Stimulated activated CD4-positive, alpha-beta T cell treated with anti-CD3 and anti-CD28 coated beads, TNF-alpha, amount 100 ng/mL, for 4 hours (primary cell): ENCODE data around the gene CFHR2.
"Not testable (repeated sequence)": the region's sequence is repeated elsewhere in the genome, so short reads cannot be mapped to it uniquely, and the experiment has no call there.

Experiments used
- DNase-seq, 3 experiments: peaks; one replicate each; pipeline ENCODE4 v3.0.0-alpha.2; 2020; ENCODE audit warnings: low read depth in 3 of 3

Gene CFHR2

GRCh38 chr1:196943568-196943967 is at the start of gene CFHR2:
Gene CFHR2, plus strand, starts transcription at chr1:196943738. Its CDS starts 143 bp downstream, at chr1:196943881.
- not testable (repeated sequence) for DNase-seq

GRCh38 chr1:196896355-196896754 is 47.2 kb upstream of the CFHR2 start:
- no peak for DNase-seq

GRCh38 chr1:196897158-196897828 is 46.2 kb upstream of the CFHR2 start:
- DNase-seq: no peak

- no peak for DNase-seq
These were observed 41.2 kb upstream of the CFHR2 start for GRCh38 chr1:196902344-196902743.

- DNase-seq: no peak
These were observed 33.3 kb upstream of the CFHR2 start for GRCh38 chr1:196910215-196910614.

- DNase-seq: not testable (repeated sequence)
These were observed 31.3 kb upstream of the CFHR2 start for GRCh38 chr1:196912283-196912682.

- not testable (repeated sequence) for DNase-seq
These were observed 16.7 kb upstream of the CFHR2 start for GRCh38 chr1:196926839-196927238.

- not testable (repeated sequence) for DNase-seq
These were observed 10.7 kb upstream of the CFHR2 start for GRCh38 chr1:196932853-196933252.

GRCh38 chr1:196933531-196934189 is 9.9 kb upstream of the CFHR2 start:
- no peak for DNase-seq

GRCh38 chr1:196941474-196941873 is 2.1 kb upstream of the CFHR2 start:
- DNase-seq: not testable (repeated sequence)

GRCh38 chr1:196951711-196952394 is 8.3 kb downstream of the CFHR2 start:
- DNase-seq: no peak

GRCh38 chr1:196954778-196955177 is 11.2 kb downstream of the CFHR2 start:
- DNase-seq: no peak

GRCh38 chr1:196955926-196956325 is 12.4 kb downstream of the CFHR2 start:
- DNase-seq: no peak

- DNase-seq: no peak
These were observed 17.3 kb downstream of the CFHR2 start for GRCh38 chr1:196960854-196961253.

- DNase-seq: no peak
These were observed 26.6 kb downstream of the CFHR2 start for GRCh38 chr1:196970182-196970581.

- no peak for DNase-seq
These were observed 32.7 kb downstream of the CFHR2 start for GRCh38 chr1:196976278-196976677.

- DNase-seq: no peak
These were observed 33.7 kb downstream of the CFHR2 start, which contains the start of gene CFHR5 for GRCh38 chr1:196977278-196977677. Gene CFHR5, plus strand, starts transcription at chr1:196977556. Its CDS starts 109 bp downstream, at chr1:196977665.

GRCh38 chr1:196980859-196981258 is 37.3 kb downstream of the CFHR2 start:
- DNase-seq: no peak

- not testable (repeated sequence) for DNase-seq
These were observed 38.7 kb downstream of the CFHR2 start for GRCh38 chr1:196982247-196982646.

- not testable (repeated sequence) for DNase-seq
These were observed 48.5 kb downstream of the CFHR2 start for GRCh38 chr1:196991919-196992651.

- no peak for DNase-seq
These were observed 50.4 kb downstream of the CFHR2 start for GRCh38 chr1:196993916-196994315.

GRCh38 chr1:196997423-196997822 is 53.9 kb downstream of the CFHR2 start:
- no peak for DNase-seq
